ENCODE data around the gene NTNG2.

The NTNG2 gene

GRCh38 chr9:132125361-132125760, 36.5 kb upstream of the NTNG2 start:
- H3K79me2 ChIP-seq (ENCODE audit: insufficient read depth, low read length): no peaks in the 10 kb centered on the region
- no peaks in the 10 kb centered on the region for H3K36me3 ChIP-seq (ENCODE audit: low read length)
- no peak overlapping the region for H3K9ac ChIP-seq (ENCODE audit: low read length)
- H3K9me2 ChIP-seq (replicated peaks; ENCODE audit: insufficient read depth, low read length): no peaks in the 10 kb centered on the region
- no peaks in the 10 kb centered on the region for H3F3A ChIP-seq (ENCODE audit: insufficient read depth)
- H4K20me1 ChIP-seq (ENCODE audit: low read depth, low read length): no peaks in the 10 kb centered on the region
- no peak overlapping the region for H2AFZ ChIP-seq (ENCODE audit: low read depth, low read length, severe bottlenecking)
- TF ChIP-seq EZH2phosphoT487 (conservative IDR thresholded peaks at IDR 0.05; ENCODE audit: low read length) (no peak), CTCF (IDR thresholded peaks at IDR 0.05; ENCODE audit: insufficient read depth, low read length, poor library complexity, severe bottlenecking) (no peak)
- no peaks in the 10 kb centered on the region for H3K9me3 ChIP-seq (ENCODE audit: insufficient read depth, low read length)
- H3K27me3 ChIP-seq (ENCODE audit: low read length): no peaks in the 10 kb centered on the region
- no peak overlapping the region for H3K4me2 ChIP-seq (ENCODE audit: low read depth, low read length, poor library complexity, severe bottlenecking)
- no peak overlapping the region for H3K4me3 ChIP-seq (ENCODE audit: insufficient read depth, low read length, poor library complexity, severe bottlenecking)
- no peak overlapping the region for H3K27ac ChIP-seq (ENCODE audit: low read depth, low read length)

GRCh38 chr9:132125944-132126679, 35.7 kb upstream of the NTNG2 start:
- Histone ChIP-seq H3F3A (ENCODE audit: insufficient read depth) (no peaks in the 10 kb centered on the region), H3K9ac (ENCODE audit: low read length) (no peak overlapping the region), H3K4me2 (ENCODE audit: low read depth, low read length, poor library complexity, severe bottlenecking) (no peak overlapping the region), H3K27me3 (ENCODE audit: low read length) (no peaks in the 10 kb centered on the region), H3K79me2 (ENCODE audit: insufficient read depth, low read length) (no peaks in the 10 kb centered on the region), H3K4me3 (ENCODE audit: insufficient read depth, low read length, poor library complexity, severe bottlenecking) (no peak overlapping the region), H3K9me2 (replicated peaks; ENCODE audit: insufficient read depth, low read length) (no peaks in the 10 kb centered on the region), H3K9me3 (ENCODE audit: insufficient read depth, low read length) (no peaks in the 10 kb centered on the region), H2AFZ (ENCODE audit: low read depth, low read length, severe bottlenecking) (no peak overlapping the region), H4K20me1 (ENCODE audit: low read depth, low read length) (no peaks in the 10 kb centered on the region), H3K36me3 (ENCODE audit: low read length) (no peaks in the 10 kb centered on the region), H3K27ac (ENCODE audit: low read depth, low read length) (no peak overlapping the region)
- TF ChIP-seq EZH2phosphoT487 (conservative IDR thresholded peaks at IDR 0.05; ENCODE audit: low read length): no peak
- no peak for TF ChIP-seq CTCF (IDR thresholded peaks at IDR 0.05; ENCODE audit: insufficient read depth, low read length, poor library complexity, severe bottlenecking)

- H3K9me2 ChIP-seq (replicated peaks; ENCODE audit: insufficient read depth, low read length): no peaks in the 10 kb centered on the region
- no peak for TF ChIP-seq EZH2phosphoT487 (conservative IDR thresholded peaks at IDR 0.05; ENCODE audit: low read length)
- no peak for TF ChIP-seq CTCF (IDR thresholded peaks at IDR 0.05; ENCODE audit: insufficient read depth, low read length, poor library complexity, severe bottlenecking)
- no peaks in the 10 kb centered on the region for H3F3A ChIP-seq (ENCODE audit: insufficient read depth)
- no peak overlapping the region for H3K9ac ChIP-seq (ENCODE audit: low read length)
- no peaks in the 10 kb centered on the region for H3K9me3 ChIP-seq (ENCODE audit: insufficient read depth, low read length)
- H3K27me3 ChIP-seq (ENCODE audit: low read length): no peaks in the 10 kb centered on the region
- no peak overlapping the region for H2AFZ ChIP-seq (ENCODE audit: low read depth, low read length, severe bottlenecking)
- H3K27ac ChIP-seq (ENCODE audit: low read depth, low read length): no peak overlapping the region
- H3K4me3 ChIP-seq (ENCODE audit: insufficient read depth, low read length, poor library complexity, severe bottlenecking): no peak overlapping the region
- H3K36me3 ChIP-seq (ENCODE audit: low read length): no peaks in the 10 kb centered on the region
- no peak overlapping the region for H3K4me2 ChIP-seq (ENCODE audit: low read depth, low read length, poor library complexity, severe bottlenecking)
- H4K20me1 ChIP-seq (ENCODE audit: low read depth, low read length): no peaks in the 10 kb centered on the region
- no peaks in the 10 kb centered on the region for H3K79me2 ChIP-seq (ENCODE audit: insufficient read depth, low read length)
Observed at GRCh38 chr9:132126680-132127236, 35.1 kb upstream of the NTNG2 start.

Measured in SU-DHL-6 (cell line).